Measurements from ENCODE around the gene EPHB2. TPM values are rescaled to one million over a fixed set of nuclear protein-coding genes. Genes with fewer than 3 reads are reported as not detected.
A peak's percentile ranks its signal among the peaks of the same experiment; 100 is the strongest.

EPHB2 gene
- total and polyA plus RNA-seq, 11 donors = 0.11 to 6.3 (median 0.70) TPM

GRCh38 chr1:22854688-22855565 lies 144.3 kb downstream of the EPHB2 start:
- H3K27me3 ChIP-seq = no peaks in the 10 kb centered on the region
- 69 to 74% (median 72%) methylated on average over 6 of the region's 6 CpGs for WGBS, 4 donors
- no peak overlapping the region for H3K4me3 ChIP-seq
- H3K27ac ChIP-seq = no peak overlapping the region
- DNase-seq (peak in 1 of 5 donors; percentile 18), ATAC-seq (no peak)
- H3K36me3 ChIP-seq = no peaks in the 10 kb centered on the region
- intact Hi-C loops (cut with DNase I) = no loop called here
- no peaks in the 10 kb centered on the region for H3K9me3 ChIP-seq
- no peak for TF ChIP-seq CTCF (IDR thresholded peaks at IDR 0.05)
- TF ChIP-seq POLR2A (IDR thresholded peaks at IDR 0.05) = no peak
- peaks cover 0 to 21% (median 0%) of the 10 kb centered on the region in 12 donors for H3K4me1 ChIP-seq

GRCh38 chr1:22855668-22856606 lies 145.3 kb downstream of the EPHB2 start:
- WGBS, 4 donors = 68 to 82% (median 74%) methylated on average over 12 to 15 of the region's 15 CpGs
- Histone ChIP-seq H3K4me3 (no peak overlapping the region), H3K27ac (no peak overlapping the region), H3K27me3 (no peaks in the 10 kb centered on the region), H3K4me1 (peaks cover 0 to 11% (median 0%) of the 10 kb centered on the region in 12 donors), H3K9me3 (no peaks in the 10 kb centered on the region), H3K36me3 (no peaks in the 10 kb centered on the region)
- TF ChIP-seq POLR2A (IDR thresholded peaks at IDR 0.05) (no peak), CTCF (IDR thresholded peaks at IDR 0.05) (no peak)
- DNase-seq = peak in 1 of 5 donors; percentile 53
- ATAC-seq = no peak
- intact Hi-C loops (cut with DNase I) = no loop called here

GRCh38 chr1:22857661-22858060 lies 147.0 kb downstream of the EPHB2 start:
- Histone ChIP-seq H3K9me3 (no peaks in the 10 kb centered on the region), H3K4me3 (no peak overlapping the region), H3K4me1 (no peaks in the 10 kb centered on the region), H3K27ac (no peak overlapping the region), H3K36me3 (no peaks in the 10 kb centered on the region), H3K27me3 (no peaks in the 10 kb centered on the region)
- ATAC-seq (no peak), DNase-seq (peak in 1 of 5 donors; percentile 33)
- intact Hi-C loops (cut with DNase I) = no loop called here
- TF ChIP-seq POLR2A (IDR thresholded peaks at IDR 0.05) (no peak), CTCF (IDR thresholded peaks at IDR 0.05) (no peak)
- 84 to 89% (median 86%) methylated on average over 7 of the region's 7 CpGs for WGBS, 4 donors

- no peaks in the 10 kb centered on the region for H3K9me3 ChIP-seq
- 80 to 94% (median 91%) methylated on average over 9 of the region's 9 CpGs for WGBS, 4 donors
- no peak for ATAC-seq
- no peak overlapping the region for H3K4me3 ChIP-seq
- intact Hi-C loops (cut with DNase I) = no loop called here
- peaks cover 0 to 4% (median 0%) of the 10 kb centered on the region in 12 donors for H3K4me1 ChIP-seq
- no peak overlapping the region for H3K27ac ChIP-seq
- DNase-seq = no peak
- H3K36me3 ChIP-seq = no peaks in the 10 kb centered on the region
- H3K27me3 ChIP-seq = no peaks in the 10 kb centered on the region
- TF ChIP-seq CTCF (IDR thresholded peaks at IDR 0.05) = no peak
- no peak for TF ChIP-seq POLR2A (IDR thresholded peaks at IDR 0.05)
Measured at GRCh38 chr1:22860414-22860800, 149.8 kb downstream of the EPHB2 start.
